HFFc6 (cell line): ENCODE data around the gene ZBTB39. TPM values are rescaled to one million over a fixed set of nuclear protein-coding genes. Genes with fewer than 3 reads are reported as not detected.

Source experiments
- DNase-seq: peaks from one replicate; pipeline ENCODE4 v3.0.0-alpha.2; 2018
- H3K27ac Mint-ChIP-seq: 2 replicates; pipeline ENCODE4 v1.8.0; 2020; ENCODE audit warnings: mild to moderate bottlenecking, mixed read lengths
- H3K27me3 Mint-ChIP-seq: 2 replicates; pipeline ENCODE4 v1.8.0; 2021; ENCODE audit warnings: mild to moderate bottlenecking, moderate library complexity, mixed read lengths; ENCODE audit not compliant: insufficient read depth
- H3K36me3 Mint-ChIP-seq: 2 replicates; pipeline ENCODE4 v1.8.0; 2021; ENCODE audit warnings: low read depth, mixed read lengths
- H3K4me1 Mint-ChIP-seq: 2 replicates; pipeline ENCODE4 v1.8.0; 2020; ENCODE audit warnings: low read depth, mixed read lengths
- H3K4me3 Mint-ChIP-seq: 2 replicates; pipeline ENCODE4 v1.8.0; 2020; ENCODE audit warnings: mild to moderate bottlenecking, moderate library complexity, mixed read lengths
- H3K9me3 Mint-ChIP-seq: 2 replicates; pipeline ENCODE4 v1.8.0; 2020; ENCODE audit warnings: mild to moderate bottlenecking, mixed read lengths
- total RNA-seq, 6 experiments: library from RNA; stranded (reverse); fragmentation: NEBNext Ultra II Directional; extraction: Animal tissue kit (Norgen Biotek cat#: 25700); gene quantifications; 2 replicates in 1 of 6; 3 replicates in 5 of 6; pipeline ENCODE4 v1.2.3, GENCODE V29; 2021
- TF ChIP-seq, protein P1 (sequence below): fragments of 200-600 bp; sonication (generic); IDR thresholded peaks from 2 replicates; pipeline ENCODE4 v1.5.0; 2021; ENCODE audit warnings: antibody characterized with exemption, mild to moderate bottlenecking

The ZBTB39 gene
- total RNA-seq, 6 experiments from 2014 or later: 3.6 to 4.6 (median 3.9) TPM

DNA sequence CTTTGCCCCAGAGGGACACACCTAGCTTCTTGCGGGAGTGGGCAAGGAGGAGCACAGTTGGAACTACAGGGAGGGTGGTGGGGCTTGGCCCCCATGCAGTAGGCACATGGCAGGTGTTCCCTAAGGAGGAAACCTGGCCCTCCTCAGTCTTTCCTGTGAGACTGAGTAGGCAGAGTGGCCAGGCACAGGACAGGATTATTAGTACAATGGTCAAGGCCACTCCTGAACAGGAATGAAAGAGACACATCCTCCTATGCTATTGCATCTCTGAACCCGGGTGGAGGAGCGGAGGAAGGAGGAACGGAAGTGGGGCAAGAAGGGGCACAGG, 42.7 kb upstream of the ZBTB39 start:
- peaks cover 10% of the 10 kb centered on the region for H3K27me3 Mint-ChIP-seq

DNA sequence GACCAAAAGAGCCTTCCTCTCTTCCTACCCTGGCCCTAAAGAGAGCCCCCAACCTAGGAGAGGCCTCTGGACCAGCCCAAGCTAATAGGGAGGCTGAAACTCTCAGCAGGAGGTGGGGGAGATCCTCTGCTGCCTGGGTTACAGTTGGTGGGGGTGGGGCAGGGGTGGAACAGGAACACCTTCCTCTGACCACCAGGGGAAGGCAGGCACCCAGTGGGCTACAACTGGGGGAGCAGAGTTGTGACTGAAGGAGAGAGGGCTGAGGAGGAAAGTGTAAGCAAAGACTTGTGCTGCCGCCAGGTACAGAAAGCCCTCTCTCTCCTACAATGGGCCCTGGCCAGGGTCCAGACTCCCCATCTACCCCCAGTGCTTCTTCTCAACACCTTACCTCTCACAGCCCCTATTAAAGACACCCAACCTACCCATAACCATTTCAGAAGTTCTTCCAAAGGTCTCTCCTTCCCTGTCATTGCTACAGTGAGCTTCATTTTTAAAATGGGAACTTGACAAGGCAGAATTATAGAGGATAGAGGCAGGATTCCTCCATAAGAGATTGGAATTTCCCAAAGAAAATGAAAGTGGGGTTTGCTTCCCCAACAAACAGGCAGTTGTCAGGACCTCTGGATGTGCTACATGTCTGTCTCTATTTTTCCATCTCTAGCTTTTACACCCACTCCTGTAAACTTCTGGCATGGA, 42.2 kb upstream of the ZBTB39 start:
- no peak for DNase-seq
- no peak overlapping the region for H3K27ac Mint-ChIP-seq
- H3K36me3 Mint-ChIP-seq: no peaks in the 10 kb centered on the region
- TF ChIP-seq, protein P1, sequence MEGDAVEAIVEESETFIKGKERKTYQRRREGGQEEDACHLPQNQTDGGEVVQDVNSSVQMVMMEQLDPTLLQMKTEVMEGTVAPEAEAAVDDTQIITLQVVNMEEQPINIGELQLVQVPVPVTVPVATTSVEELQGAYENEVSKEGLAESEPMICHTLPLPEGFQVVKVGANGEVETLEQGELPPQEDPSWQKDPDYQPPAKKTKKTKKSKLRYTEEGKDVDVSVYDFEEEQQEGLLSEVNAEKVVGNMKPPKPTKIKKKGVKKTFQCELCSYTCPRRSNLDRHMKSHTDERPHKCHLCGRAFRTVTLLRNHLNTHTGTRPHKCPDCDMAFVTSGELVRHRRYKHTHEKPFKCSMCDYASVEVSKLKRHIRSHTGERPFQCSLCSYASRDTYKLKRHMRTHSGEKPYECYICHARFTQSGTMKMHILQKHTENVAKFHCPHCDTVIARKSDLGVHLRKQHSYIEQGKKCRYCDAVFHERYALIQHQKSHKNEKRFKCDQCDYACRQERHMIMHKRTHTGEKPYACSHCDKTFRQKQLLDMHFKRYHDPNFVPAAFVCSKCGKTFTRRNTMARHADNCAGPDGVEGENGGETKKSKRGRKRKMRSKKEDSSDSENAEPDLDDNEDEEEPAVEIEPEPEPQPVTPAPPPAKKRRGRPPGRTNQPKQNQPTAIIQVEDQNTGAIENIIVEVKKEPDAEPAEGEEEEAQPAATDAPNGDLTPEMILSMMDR: no peak
- peaks cover 10% of the 10 kb centered on the region for H3K27me3 Mint-ChIP-seq
- peaks cover 44% of the 10 kb centered on the region for H3K4me1 Mint-ChIP-seq
- no peaks in the 10 kb centered on the region for H3K9me3 Mint-ChIP-seq
- H3K4me3 Mint-ChIP-seq: no peak overlapping the region

More for the DNA sequence above, 42.7 kb upstream of the ZBTB39 start:
- Mint-ChIP-seq H3K27ac (no peak overlapping the region), H3K36me3 (peaks cover 4% of the 10 kb centered on the region; the same call in 1 of the 2 replicates), H3K9me3 (no peaks in the 10 kb centered on the region), H3K4me3 (no peak overlapping the region), H3K4me1 (peaks cover 44% of the 10 kb centered on the region)
- TF ChIP-seq, protein P1: no peak
- DNase-seq: no peak

DNA sequence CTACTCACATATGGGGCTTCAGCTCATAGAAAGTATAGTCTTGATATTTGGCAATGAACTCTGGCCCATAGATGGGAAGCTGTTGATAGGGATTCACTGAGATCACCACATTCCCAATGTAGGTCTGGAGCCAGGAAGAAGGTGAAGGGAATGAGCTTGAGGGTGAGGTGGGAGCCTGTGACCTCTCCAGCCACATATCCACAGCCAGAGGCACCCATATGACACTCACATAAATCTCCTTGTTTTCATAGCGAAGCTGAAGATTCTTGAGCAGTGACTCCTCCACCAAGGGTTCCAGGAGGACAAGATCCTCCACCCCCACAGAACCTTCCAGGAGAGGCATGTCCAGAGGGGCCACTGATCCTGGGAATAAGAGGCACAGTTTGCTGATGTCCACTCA, 41.6 kb upstream of the ZBTB39 start:
- peaks cover 10% of the 10 kb centered on the region for H3K27me3 Mint-ChIP-seq
- DNase-seq: peak; percentile 55
- no peaks in the 10 kb centered on the region for H3K36me3 Mint-ChIP-seq
- peak overlapping the region; percentile 1; the same call in 1 of the 2 replicates for H3K4me3 Mint-ChIP-seq
- TF ChIP-seq, protein P1: no peak
- H3K9me3 Mint-ChIP-seq: no peaks in the 10 kb centered on the region
- no peak overlapping the region for H3K27ac Mint-ChIP-seq
- H3K4me1 Mint-ChIP-seq: peaks cover 44% of the 10 kb centered on the region

- TF ChIP-seq, protein P1: no peak
- no peaks in the 10 kb centered on the region for H3K9me3 Mint-ChIP-seq
- no peak for DNase-seq
- 0 out of 2 replicates have a peak overlapping the region, but pooled peaks have one; percentile 1 for H3K4me3 Mint-ChIP-seq
- no peaks in the 10 kb centered on the region for H3K36me3 Mint-ChIP-seq
- H3K4me1 Mint-ChIP-seq: peaks cover 44% of the 10 kb centered on the region
- H3K27me3 Mint-ChIP-seq: peaks cover 12% of the 10 kb centered on the region
- no peak overlapping the region for H3K27ac Mint-ChIP-seq
Observed at GRCh38 chr12:57046947-57047890, 40.9 kb upstream of the ZBTB39 start.

GRCh38 chr12:57046086-57046791, 39.9 kb upstream of the ZBTB39 start:
- Mint-ChIP-seq H3K27ac (no peak overlapping the region), H3K9me3 (no peaks in the 10 kb centered on the region), H3K4me1 (peaks cover 44% of the 10 kb centered on the region), H3K4me3 (no peak overlapping the region; the same call in 1 of the 2 replicates), H3K27me3 (peaks cover 18% of the 10 kb centered on the region), H3K36me3 (no peaks in the 10 kb centered on the region)
- no peak for DNase-seq
- TF ChIP-seq, protein P1: no peak
